Measurements from ENCODE around the gene CRIM1.

DNA sequence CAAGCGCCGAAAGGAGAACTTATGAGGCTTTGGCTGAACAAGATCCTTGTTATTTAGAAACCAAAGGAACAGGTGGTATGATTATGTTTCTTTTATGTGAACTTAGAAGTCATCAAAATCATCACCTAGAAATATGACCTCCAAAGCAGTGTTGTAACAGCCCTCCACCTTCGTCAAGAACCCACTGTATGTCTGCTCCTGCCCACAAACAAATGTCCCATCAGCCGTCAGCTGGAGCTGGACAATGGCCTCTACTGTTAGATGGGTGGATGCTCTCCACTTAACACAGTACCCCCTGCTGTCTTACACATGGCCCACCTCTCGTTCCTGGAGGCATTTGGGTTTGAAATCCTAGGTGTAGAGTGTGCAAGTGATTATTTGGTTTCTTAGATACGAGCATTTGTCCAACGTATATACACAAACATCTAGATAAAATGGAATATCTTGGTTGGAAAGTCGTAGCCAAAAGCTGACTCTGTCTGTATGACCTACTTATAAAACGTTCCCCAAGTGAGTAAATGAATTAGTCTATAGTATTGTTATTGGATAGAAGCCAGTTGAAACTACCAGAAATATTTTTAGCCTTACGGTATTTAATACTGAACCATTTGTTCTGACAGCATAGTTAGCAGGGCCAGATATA lies 113.0 kb downstream of the CRIM1 start:
- TF ChIP-seq EP300 (IDR thresholded peaks at IDR 0.05; ENCODE audit: borderline replicate concordance) (no peak), EGR1 (IDR thresholded peaks at IDR 0.05) (no peak), TCF12 (IDR thresholded peaks at IDR 0.05; ENCODE audit: low read depth) (no peak), REST (IDR thresholded peaks at IDR 0.05; ENCODE audit: low read depth) (no peak), MAX (IDR thresholded peaks at IDR 0.05) (no peak), CEBPB (IDR thresholded peaks at IDR 0.05) (no peak), CREB1 (IDR thresholded peaks at IDR 0.05; ENCODE audit: low read depth) (no peak), TAF1 (IDR thresholded peaks at IDR 0.05; ENCODE audit: low read depth) (no peak), YY1 (IDR thresholded peaks at IDR 0.05; ENCODE audit: low read depth) (no peak), NFIC (IDR thresholded peaks at IDR 0.05) (no peak)
- TF ChIP-seq, protein P1, sequence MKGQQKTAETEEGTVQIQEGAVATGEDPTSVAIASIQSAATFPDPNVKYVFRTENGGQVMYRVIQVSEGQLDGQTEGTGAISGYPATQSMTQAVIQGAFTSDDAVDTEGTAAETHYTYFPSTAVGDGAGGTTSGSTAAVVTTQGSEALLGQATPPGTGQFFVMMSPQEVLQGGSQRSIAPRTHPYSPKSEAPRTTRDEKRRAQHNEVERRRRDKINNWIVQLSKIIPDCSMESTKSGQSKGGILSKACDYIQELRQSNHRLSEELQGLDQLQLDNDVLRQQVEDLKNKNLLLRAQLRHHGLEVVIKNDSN (IDR thresholded peaks at IDR 0.05) = no peak
